Spleen (tissue), 11 donors: ENCODE results near the gene SORCS2. TPM values are rescaled to one million over a fixed set of nuclear protein-coding genes. Genes with fewer than 3 reads are reported as not detected.
A peak's percentile ranks its signal among the peaks of the same experiment; 100 is the strongest.

ENCODE experiments used
- DNase-seq: peaks from one replicate; pipeline ENCODE4 v3.0.0-alpha.2; 2020
- H3K27ac ChIP-seq, 8 donors: fragments of 200-600 bp; sonication (generic) in 7 of 8; 1 replicate in 4 of 8; 2 replicates in 4 of 8; pipeline versions ENCODE4 v1.5.0 to v1.8.0; 2016 to 2021; ENCODE audit warnings: inconsistent platforms in 4 of 8, mild to moderate bottlenecking in 4 of 8, moderate library complexity in 1 of 8
- H3K27me3 ChIP-seq, 7 donors: fragments of 200-600 bp; sonication (generic) in 6 of 7; replicated peaks in 1 of 7; 1 replicate in 4 of 7; 2 replicates in 3 of 7; pipeline versions ENCODE4 v1.5.0 to v1.8.0; 2016 to 2021; ENCODE audit warnings: inconsistent platforms in 3 of 7, mild to moderate bottlenecking in 1 of 7
- H3K36me3 ChIP-seq, 6 donors: fragments of 200-600 bp; sonication (generic) in 5 of 6; 1 replicate in 4 of 6; 2 replicates in 2 of 6; pipeline versions ENCODE4 v1.5.0 to v1.8.0; 2016 to 2021; ENCODE audit warnings: inconsistent platforms in 2 of 6
- H3K4me1 ChIP-seq, 6 donors: fragments of 200-600 bp; sonication (generic) in 5 of 6; 1 replicate in 3 of 6; 2 replicates in 3 of 6; pipeline versions ENCODE4 v1.5.0 to v1.8.0; 2016 to 2021; ENCODE audit warnings: inconsistent platforms in 3 of 6
- H3K4me3 ChIP-seq, 8 donors: fragments of 200-600 bp; sonication (generic) in 7 of 8; 1 replicate in 4 of 8; 2 replicates in 4 of 8; pipeline versions ENCODE4 v1.5.0 to v1.8.0; 2016 to 2021; ENCODE audit warnings: inconsistent platforms in 4 of 8, mild to moderate bottlenecking in 4 of 8, moderate library complexity in 2 of 8
- H3K9me3 ChIP-seq, 8 donors: fragments of 200-600 bp; sonication (generic) in 7 of 8; 1 replicate in 4 of 8; 2 replicates in 4 of 8; pipeline versions ENCODE4 v1.5.0 to v1.8.0; 2016 to 2021; ENCODE audit warnings: inconsistent platforms in 4 of 8
- POLR2A ChIP-seq, 3 donors: fragments of 450-650 bp; IDR thresholded peaks; one replicate each; pipeline ENCODE4 v1.5.1; 2017; ENCODE audit warnings: antibody characterized with exemption in 3 of 3, mild to moderate bottlenecking in 1 of 3
- POLR2AphosphoS5 ChIP-seq, 3 donors: sonication (generic); formaldehyde crosslinking; IDR thresholded peaks; one replicate each; pipeline ENCODE4 v1.5.1; 2017; ENCODE audit warnings: antibody characterized with exemption in 3 of 3
- WGBS, 5 donors: extraction: QIAGEN DNeasy Blood & Tissue Kit in 3 of 5; methylation state at CpG; one replicate each; pipeline versions ENCODE4 v1.1.5 to v1.1.7; 2013 to 2018; 5-methylcytosine and 5-hydroxymethylcytosine counted together
- intact Hi-C: fragments of 100-400 bp; cut with DNase I; formaldehyde crosslinking; loops from one replicate; pipeline ENCODE4 v1.15.0; 2023; ENCODE audit warnings: low total_unique reads
- polyA plus RNA-seq, 3 donors: library from polyadenylated mRNA; stranded (reverse); fragments of 200-250 nt; gene quantifications; one replicate each; pipeline ENCODE4 v1.2.1, GENCODE V29; 2013
- total RNA-seq, 7 donors: library from RNA; depleted of rRNA in 3 of 7; stranded (reverse); fragments of >200 nt in 3 of 7; fragmentation: NEBNext Ultra II Directional in 4 of 7; extraction: Animal tissue kit (Norgen Biotek cat#: 25700) in 4 of 7; gene quantifications; one replicate each; pipeline versions ENCODE4 v1.1.0 to v1.2.1, GENCODE V29; 2016 to 2021
- TF ChIP-seq, protein P1 (sequence below), 11 experiments: fragments of 200-600 bp in 7 of 11; fragments of 450-650 bp in 4 of 11; sonication (generic) in 4 of 11; IDR thresholded peaks in 8 of 11; conservative IDR thresholded peaks in 3 of 11; 1 replicate in 7 of 11; 2 replicates in 4 of 11; pipeline versions ENCODE4 v1.4.0 to v1.8.0; 2016 to 2021; ENCODE audit warnings: antibody characterized with exemption in 11 of 11, inconsistent platforms in 4 of 11, mild to moderate bottlenecking in 1 of 11
- donor health status: healthy with polysubstance abuse.
- donor health status: DM: no; HTN: no; CAD: no; lungs with moderate emphysema.
- donor health status: DM: no; HTN: no; CAD: no.
- donor health status: Bipolar disorder and iron deficiency.
- donor health status: healthy.
- donor health status: DM: no; HTN: no; CAD: no.
- donor health status: DM: yes; HTN: yes; CAD: no.

Gene SORCS2
- total and polyA plus RNA-seq, 10 donors = 0.33 to 1.6 (median 0.60) TPM

GRCh38 chr4:7198440-7199128 lies 6.2 kb downstream of the SORCS2 start:
- TF ChIP-seq, protein P1, sequence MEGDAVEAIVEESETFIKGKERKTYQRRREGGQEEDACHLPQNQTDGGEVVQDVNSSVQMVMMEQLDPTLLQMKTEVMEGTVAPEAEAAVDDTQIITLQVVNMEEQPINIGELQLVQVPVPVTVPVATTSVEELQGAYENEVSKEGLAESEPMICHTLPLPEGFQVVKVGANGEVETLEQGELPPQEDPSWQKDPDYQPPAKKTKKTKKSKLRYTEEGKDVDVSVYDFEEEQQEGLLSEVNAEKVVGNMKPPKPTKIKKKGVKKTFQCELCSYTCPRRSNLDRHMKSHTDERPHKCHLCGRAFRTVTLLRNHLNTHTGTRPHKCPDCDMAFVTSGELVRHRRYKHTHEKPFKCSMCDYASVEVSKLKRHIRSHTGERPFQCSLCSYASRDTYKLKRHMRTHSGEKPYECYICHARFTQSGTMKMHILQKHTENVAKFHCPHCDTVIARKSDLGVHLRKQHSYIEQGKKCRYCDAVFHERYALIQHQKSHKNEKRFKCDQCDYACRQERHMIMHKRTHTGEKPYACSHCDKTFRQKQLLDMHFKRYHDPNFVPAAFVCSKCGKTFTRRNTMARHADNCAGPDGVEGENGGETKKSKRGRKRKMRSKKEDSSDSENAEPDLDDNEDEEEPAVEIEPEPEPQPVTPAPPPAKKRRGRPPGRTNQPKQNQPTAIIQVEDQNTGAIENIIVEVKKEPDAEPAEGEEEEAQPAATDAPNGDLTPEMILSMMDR (IDR thresholded peaks at IDR 0.05 in 8 of 11, conservative IDR thresholded peaks at IDR 0.05 in 3 of 11) = no peak
- TF ChIP-seq POLR2AphosphoS5 (IDR thresholded peaks at IDR 0.05) = no peak
- Histone ChIP-seq H3K27ac (no peak overlapping the region), H3K9me3 (no peaks in the 10 kb centered on the region), H3K4me3 (no peak overlapping the region), H3K36me3 (no peaks in the 10 kb centered on the region), H3K27me3 (peaks cover 0 to 86% (median 20%) of the 10 kb centered on the region in 7 donors), H3K4me1 (peaks cover 0 to 4% (median under 1%) of the 10 kb centered on the region in 6 donors)
- DNase-seq = peak; percentile 41
- 63 to 82% (median 72%) methylated on average over 17 to 20 of the region's 20 CpGs for WGBS, 5 donors
- intact Hi-C loops = no loop called here

DNA sequence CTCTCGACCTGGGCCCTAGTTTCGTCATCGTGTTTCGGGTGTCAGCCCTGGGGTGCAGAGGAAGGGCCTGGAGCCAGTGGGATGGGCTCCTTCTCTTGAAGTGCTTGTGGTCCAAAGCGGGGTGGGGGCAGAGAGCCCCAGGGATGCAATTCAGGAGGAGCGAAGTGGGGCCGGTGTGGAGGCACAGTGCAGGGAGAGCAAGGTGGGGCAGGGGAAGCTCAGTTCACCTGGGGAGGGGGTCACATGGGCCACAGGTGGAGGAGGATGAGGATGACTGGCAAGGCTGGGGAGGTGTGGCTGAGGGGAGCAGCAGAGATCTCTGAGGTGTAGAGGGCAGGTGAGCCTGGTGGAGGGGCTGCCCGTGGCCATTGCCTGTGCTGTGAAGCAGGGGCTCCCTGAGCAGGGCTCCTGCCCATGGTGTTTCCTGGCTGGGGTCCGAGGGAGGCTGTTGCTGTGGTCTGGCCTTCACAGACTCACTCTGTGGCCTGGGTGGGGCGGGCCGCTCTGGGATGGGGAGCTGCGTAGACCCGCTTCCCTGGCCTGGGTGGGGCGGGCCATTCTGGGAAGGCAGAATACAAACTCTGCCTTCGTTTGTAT lies 6.9 kb downstream of the SORCS2 start:
- H3K27ac ChIP-seq = no peak overlapping the region
- TF ChIP-seq, protein P1 (IDR thresholded peaks at IDR 0.05 in 8 of 11, conservative IDR thresholded peaks at IDR 0.05 in 3 of 11) = no peak
- TF ChIP-seq POLR2AphosphoS5 (IDR thresholded peaks at IDR 0.05) (no peak), POLR2A (IDR thresholded peaks at IDR 0.05) (no peak)
- no peaks in the 10 kb centered on the region for H3K36me3 ChIP-seq
- H3K9me3 ChIP-seq = no peaks in the 10 kb centered on the region
- no peak overlapping the region for H3K4me3 ChIP-seq
- no peaks in the 10 kb centered on the region for H3K4me1 ChIP-seq
- peaks cover 0 to 82% (median 14%) of the 10 kb centered on the region in 7 donors for H3K27me3 ChIP-seq
- DNase-seq = no peak
- WGBS, 5 donors = 74 to 88% (median 83%) methylated on average over 15 of the region's 15 CpGs
- intact Hi-C loops = no loop called here

GRCh38 chr4:7199771-7200441 lies 7.6 kb downstream of the SORCS2 start:
- TF ChIP-seq, protein P1 (IDR thresholded peaks at IDR 0.05 in 8 of 11, conservative IDR thresholded peaks at IDR 0.05 in 3 of 11) = no peak
- TF ChIP-seq POLR2A (IDR thresholded peaks at IDR 0.05) = no peak
- no peak for TF ChIP-seq POLR2AphosphoS5 (IDR thresholded peaks at IDR 0.05)
- DNase-seq = no peak
- no peaks in the 10 kb centered on the region for H3K4me1 ChIP-seq
- intact Hi-C loops = no loop called here
- H3K36me3 ChIP-seq = no peaks in the 10 kb centered on the region
- no peak overlapping the region for H3K27ac ChIP-seq
- peaks cover 0 to 82% (median 8%) of the 10 kb centered on the region in 7 donors for H3K27me3 ChIP-seq
- H3K9me3 ChIP-seq = no peaks in the 10 kb centered on the region
- WGBS, 5 donors = 78 to 85% (median 83%) methylated on average over 13 to 16 of the region's 16 CpGs
- no peak overlapping the region for H3K4me3 ChIP-seq

- Histone ChIP-seq H3K9me3 (no peaks in the 10 kb centered on the region), H3K27ac (no peak overlapping the region), H3K4me1 (no peaks in the 10 kb centered on the region), H3K27me3 (peaks cover 0 to 82% (median 6%) of the 10 kb centered on the region in 7 donors), H3K4me3 (no peak overlapping the region), H3K36me3 (no peaks in the 10 kb centered on the region)
- intact Hi-C loops = no loop called here
- no peak for DNase-seq
- WGBS, 5 donors = 85 to 92% (median 88%) methylated on average over 12 of the region's 12 CpGs
- TF ChIP-seq, protein P1 (IDR thresholded peaks at IDR 0.05 in 8 of 11, conservative IDR thresholded peaks at IDR 0.05 in 3 of 11) = no peak
- TF ChIP-seq POLR2AphosphoS5 (IDR thresholded peaks at IDR 0.05) (no peak), POLR2A (IDR thresholded peaks at IDR 0.05) (no peak)
Observed at GRCh38 chr4:7200801-7201200, 8.5 kb downstream of the SORCS2 start.
